ENCODE measurements around the gene TMEFF2.
"Not testable (repeated sequence)": the region's sequence is repeated elsewhere in the genome, so short reads cannot be mapped to it uniquely, and the experiment has no call there.

Gene TMEFF2

GRCh38 chr2:191927319-191927867 lies 267.3 kb downstream of the TMEFF2 start:
- Mint-ChIP-seq H3K27me3 (peaks cover 8 to 41% of the 10 kb centered on the region in 2 donors), H3K27ac (no peak overlapping the region), H3K4me3 (no peak overlapping the region), H3K36me3 (ENCODE audit: insufficient read depth) (no peaks in the 10 kb centered on the region), H3K9me3 (no peaks in the 10 kb centered on the region), H3K4me1 (ENCODE audit: low read depth in 2 of 2) (no peaks in the 10 kb centered on the region)
- no peak for DNase-seq
- no peak for ATAC-seq (replicated peaks)

GRCh38 chr2:191926671-191927070 lies 268.1 kb downstream of the TMEFF2 start:
- H3K27ac Mint-ChIP-seq = no peak overlapping the region
- peaks cover 8 to 43% of the 10 kb centered on the region in 2 donors for H3K27me3 Mint-ChIP-seq
- DNase-seq (no peak), ATAC-seq (replicated peaks) (no peak)
- no peaks in the 10 kb centered on the region for H3K36me3 Mint-ChIP-seq (ENCODE audit: insufficient read depth)
- H3K4me3 Mint-ChIP-seq = no peak overlapping the region
- no peaks in the 10 kb centered on the region for H3K9me3 Mint-ChIP-seq
- H3K4me1 Mint-ChIP-seq (ENCODE audit: low read depth in 2 of 2) = no peaks in the 10 kb centered on the region

DNA sequence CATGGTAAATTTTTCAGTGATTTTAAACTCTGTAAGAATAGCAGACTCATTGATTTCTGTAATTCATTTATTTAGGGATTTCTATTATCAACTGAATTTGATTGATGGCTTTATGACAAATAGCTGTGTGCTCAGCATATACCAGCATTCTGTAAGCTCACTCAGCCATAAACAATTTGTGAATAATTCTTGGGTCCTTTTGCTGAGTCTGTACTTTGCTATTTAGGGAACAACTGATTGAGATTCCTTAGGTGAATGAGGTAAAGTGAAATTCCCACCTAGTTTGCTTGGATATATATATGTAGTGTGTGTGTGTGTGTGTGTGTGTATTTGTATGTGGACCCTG lies 271.1 kb downstream of the TMEFF2 start:
- Mint-ChIP-seq H3K9me3 (no peaks in the 10 kb centered on the region), H3K4me3 (no peak overlapping the region), H3K4me1 (ENCODE audit: low read depth in 2 of 2) (no peaks in the 10 kb centered on the region), H3K36me3 (ENCODE audit: insufficient read depth) (no peaks in the 10 kb centered on the region), H3K27ac (no peak overlapping the region), H3K27me3 (peaks cover 8 to 29% of the 10 kb centered on the region in 2 donors)
- DNase-seq (no peak), ATAC-seq (replicated peaks) (no peak)

DNA sequence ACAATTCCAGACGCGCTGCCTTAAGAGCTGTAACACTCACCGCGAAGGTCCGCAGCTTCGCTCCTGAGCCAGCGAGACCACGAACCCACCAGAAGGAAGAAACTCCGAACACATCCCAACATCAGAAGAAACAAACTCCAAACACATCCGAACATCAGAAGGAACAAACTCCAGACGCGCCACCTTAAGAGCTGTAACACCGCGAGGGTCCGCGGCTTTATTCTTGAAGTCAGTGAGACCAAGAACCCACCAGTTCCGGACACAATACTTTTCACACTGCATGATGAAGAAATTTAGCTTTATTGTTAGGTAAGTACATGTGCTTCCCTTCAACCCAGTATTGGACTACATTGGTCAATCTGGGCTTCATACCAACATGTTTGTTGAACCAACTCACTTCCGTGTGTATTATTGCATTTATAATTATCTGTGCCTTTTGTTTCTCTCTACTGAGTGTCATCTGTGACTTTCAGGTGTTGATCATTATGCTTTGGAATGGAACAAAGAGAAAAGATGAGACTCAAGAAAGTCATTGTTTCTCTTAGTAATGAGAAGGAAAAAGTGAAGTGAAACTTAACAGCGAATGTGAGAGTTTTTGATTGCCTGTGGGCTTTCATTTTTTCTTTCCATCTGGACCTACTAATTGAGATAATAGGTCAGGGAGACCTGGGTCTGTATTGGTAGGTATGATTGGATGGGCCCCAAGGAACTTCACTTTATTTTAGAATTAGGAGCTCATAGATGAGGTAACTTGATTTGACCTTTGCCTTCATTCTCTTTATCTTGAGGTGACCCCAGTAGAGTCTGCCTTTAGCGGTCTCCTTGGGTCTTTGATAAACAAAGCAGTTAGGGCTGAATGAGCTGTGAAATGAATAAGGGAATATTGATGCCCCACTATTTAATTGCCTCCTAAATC lies 271.7 kb downstream of the TMEFF2 start:
- DNase-seq (no peak), ATAC-seq (replicated peaks) (no peak)
- no peak overlapping the region for H3K27ac Mint-ChIP-seq
- H3K4me1 Mint-ChIP-seq (ENCODE audit: low read depth in 2 of 2) = no peaks in the 10 kb centered on the region
- no peak overlapping the region for H3K4me3 Mint-ChIP-seq
- H3K27me3 Mint-ChIP-seq = peaks cover 10 to 29% of the 10 kb centered on the region in 2 donors
- H3K36me3 Mint-ChIP-seq (ENCODE audit: insufficient read depth) = no peaks in the 10 kb centered on the region
- no peaks in the 10 kb centered on the region for H3K9me3 Mint-ChIP-seq

GRCh38 chr2:191921650-191922049 lies 273.1 kb downstream of the TMEFF2 start:
- not testable (repeated sequence) for H3K27ac Mint-ChIP-seq; ATAC-seq (replicated peaks); H3K4me1 Mint-ChIP-seq (ENCODE audit: low read depth in 2 of 2); H3K36me3 Mint-ChIP-seq (ENCODE audit: insufficient read depth); H3K4me3 Mint-ChIP-seq; H3K9me3 Mint-ChIP-seq; DNase-seq
- H3K27me3 Mint-ChIP-seq = peaks cover 14 to 20% of the 10 kb centered on the region in 2 donors

- ATAC-seq (replicated peaks) (no peak), DNase-seq (no peak)
- H3K4me3 Mint-ChIP-seq = no peak overlapping the region
- no peaks in the 10 kb centered on the region for H3K36me3 Mint-ChIP-seq (ENCODE audit: insufficient read depth)
- no peaks in the 10 kb centered on the region for H3K4me1 Mint-ChIP-seq (ENCODE audit: low read depth in 2 of 2)
- no peaks in the 10 kb centered on the region for H3K9me3 Mint-ChIP-seq
- H3K27me3 Mint-ChIP-seq = peaks cover 16 to 19% of the 10 kb centered on the region in 2 donors
- H3K27ac Mint-ChIP-seq = no peak overlapping the region
Observed at GRCh38 chr2:191920502-191920901, 274.2 kb downstream of the TMEFF2 start.

- no peaks in the 10 kb centered on the region for H3K36me3 Mint-ChIP-seq (ENCODE audit: insufficient read depth)
Observed at GRCh38 chr2:191917967-191918651, 276.6 kb downstream of the TMEFF2 start.

DNA sequence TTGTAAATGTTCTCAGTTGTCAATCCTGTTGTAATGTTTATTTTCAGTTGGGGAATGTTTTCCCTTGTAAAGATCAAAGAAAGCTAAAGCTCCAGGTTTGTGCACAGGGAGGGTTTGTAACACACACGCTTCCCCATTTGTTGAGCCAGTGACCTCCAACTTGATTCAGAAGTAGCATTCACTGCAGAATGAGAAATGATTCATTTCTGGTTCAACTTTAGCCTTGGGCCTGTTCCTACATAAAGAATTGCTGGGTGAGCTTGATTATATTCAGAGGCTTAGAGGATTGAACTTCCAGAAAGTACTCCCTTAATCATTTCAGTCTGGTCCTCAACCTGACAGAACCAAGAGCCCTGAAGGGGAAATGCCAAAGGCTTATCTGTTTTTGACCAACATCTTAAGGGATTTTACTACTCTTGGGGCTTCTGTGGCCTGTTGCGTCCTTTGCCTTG lies 277.3 kb downstream of the TMEFF2 start:
- Mint-ChIP-seq H3K27ac (no peak overlapping the region), H3K4me3 (no peak overlapping the region), H3K36me3 (ENCODE audit: insufficient read depth) (no peaks in the 10 kb centered on the region), H3K4me1 (ENCODE audit: low read depth in 2 of 2) (no peaks in the 10 kb centered on the region), H3K27me3 (peaks cover 12 to 16% of the 10 kb centered on the region in 2 donors), H3K9me3 (no peaks in the 10 kb centered on the region)
- DNase-seq (no peak), ATAC-seq (replicated peaks) (no peak)

More at GRCh38 chr2:191917967-191918651, 276.6 kb downstream of the TMEFF2 start:
- ATAC-seq (replicated peaks) = no peak
- Mint-ChIP-seq H3K4me1 (ENCODE audit: low read depth in 2 of 2) (no peaks in the 10 kb centered on the region), H3K9me3 (no peaks in the 10 kb centered on the region), H3K4me3 (no peak overlapping the region), H3K27me3 (peaks cover 16 to 19% of the 10 kb centered on the region in 2 donors), H3K27ac (no peak overlapping the region)
- DNase-seq = no peak

GRCh38 chr2:191916826-191917225 lies 277.9 kb downstream of the TMEFF2 start:
- Mint-ChIP-seq H3K4me3 (no peak overlapping the region), H3K36me3 (ENCODE audit: insufficient read depth) (no peaks in the 10 kb centered on the region), H3K9me3 (no peaks in the 10 kb centered on the region), H3K27me3 (peaks cover 8 to 16% of the 10 kb centered on the region in 2 donors), H3K4me1 (ENCODE audit: low read depth in 2 of 2) (no peaks in the 10 kb centered on the region), H3K27ac (no peak overlapping the region)
- no peak for DNase-seq
- ATAC-seq (replicated peaks) = no peak

DNA sequence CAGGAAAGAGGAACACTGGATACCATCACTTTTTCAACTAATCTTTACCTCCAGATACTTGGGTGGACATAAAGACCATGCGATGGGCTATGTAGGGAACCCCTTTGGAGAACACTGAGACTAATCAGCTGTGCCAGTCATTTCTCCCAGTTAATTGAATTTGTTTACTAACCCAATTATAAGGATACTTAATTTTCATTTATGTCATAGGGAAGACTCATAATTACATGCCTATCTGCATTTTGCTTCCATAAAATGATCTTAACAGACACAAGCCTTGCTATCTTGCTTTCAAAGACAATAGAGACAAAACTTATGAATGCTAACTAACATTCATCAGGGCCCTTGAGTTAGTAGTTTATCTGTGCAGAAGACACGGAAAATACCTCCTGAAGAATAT lies 279.0 kb downstream of the TMEFF2 start:
- Mint-ChIP-seq H3K4me3 (no peak overlapping the region), H3K27me3 (peaks cover 6 to 16% of the 10 kb centered on the region in 2 donors), H3K4me1 (ENCODE audit: low read depth in 2 of 2) (no peaks in the 10 kb centered on the region), H3K36me3 (ENCODE audit: insufficient read depth) (no peaks in the 10 kb centered on the region), H3K9me3 (no peaks in the 10 kb centered on the region), H3K27ac (no peak overlapping the region)
- no peak for DNase-seq
- ATAC-seq (replicated peaks) = no peak

- no peak overlapping the region for H3K4me3 Mint-ChIP-seq
- H3K27me3 Mint-ChIP-seq = peaks cover 0 to 16% of the 10 kb centered on the region in 2 donors
- H3K36me3 Mint-ChIP-seq (ENCODE audit: insufficient read depth) = no peaks in the 10 kb centered on the region
- ATAC-seq (replicated peaks) = no peak
- no peak overlapping the region for H3K27ac Mint-ChIP-seq
- H3K4me1 Mint-ChIP-seq (ENCODE audit: low read depth in 2 of 2) = no peaks in the 10 kb centered on the region
- H3K9me3 Mint-ChIP-seq = no peaks in the 10 kb centered on the region
- DNase-seq = no peak
Observed at GRCh38 chr2:191913796-191914195, 280.9 kb downstream of the TMEFF2 start.

- no peak overlapping the region for H3K4me3 Mint-ChIP-seq
- no peaks in the 10 kb centered on the region for H3K4me1 Mint-ChIP-seq (ENCODE audit: low read depth in 2 of 2)
- H3K36me3 Mint-ChIP-seq (ENCODE audit: insufficient read depth) = no peaks in the 10 kb centered on the region
- H3K27me3 Mint-ChIP-seq = peaks cover 0 to 8% of the 10 kb centered on the region in 2 donors
- H3K9me3 Mint-ChIP-seq = no peaks in the 10 kb centered on the region
- DNase-seq (no peak), ATAC-seq (replicated peaks) (no peak)
- no peak overlapping the region for H3K27ac Mint-ChIP-seq
Observed at GRCh38 chr2:191912764-191913163, 282.0 kb downstream of the TMEFF2 start.

DNA sequence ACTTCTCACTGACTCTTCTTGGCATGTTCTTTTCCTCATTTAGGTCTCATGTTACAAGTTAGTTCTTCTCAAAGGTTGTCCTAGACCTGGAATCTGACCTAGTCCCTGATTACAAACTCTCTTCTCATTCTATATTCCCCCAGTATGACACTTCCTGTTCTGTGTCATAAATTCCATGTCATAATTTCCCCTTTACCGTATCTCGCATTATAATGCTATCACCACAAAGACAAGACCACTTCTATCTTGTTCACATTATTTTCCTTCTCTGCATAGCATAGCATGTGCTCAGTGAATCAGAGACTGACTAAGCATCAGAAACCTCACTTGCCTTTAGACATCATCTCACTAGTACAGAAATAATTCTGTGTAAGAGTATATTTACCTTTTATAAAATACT lies 284.2 kb downstream of the TMEFF2 start:
- no peak overlapping the region for H3K4me3 Mint-ChIP-seq
- ATAC-seq (replicated peaks) (no peak), DNase-seq (no peak)
- no peaks in the 10 kb centered on the region for H3K36me3 Mint-ChIP-seq (ENCODE audit: insufficient read depth)
- no peaks in the 10 kb centered on the region for H3K9me3 Mint-ChIP-seq
- H3K4me1 Mint-ChIP-seq (ENCODE audit: low read depth in 2 of 2) = no peaks in the 10 kb centered on the region
- H3K27me3 Mint-ChIP-seq = no peaks in the 10 kb centered on the region
- H3K27ac Mint-ChIP-seq = no peak overlapping the region

DNA sequence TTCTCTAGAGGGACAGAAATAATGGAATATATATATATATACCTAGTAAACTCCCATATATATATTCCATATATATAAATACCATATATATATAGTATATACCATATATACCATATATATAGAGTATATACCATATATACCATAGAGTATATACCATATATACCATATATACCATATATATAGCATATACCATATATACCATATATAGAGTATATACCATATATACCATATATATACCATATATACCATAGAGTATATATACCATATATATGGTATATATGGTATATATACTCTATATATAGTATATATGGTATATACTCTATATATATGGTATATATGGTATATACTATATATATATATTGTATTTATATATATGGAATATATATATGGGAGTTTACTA lies 285.9 kb downstream of the TMEFF2 start:
- Mint-ChIP-seq H3K4me3 (no peak overlapping the region), H3K27me3 (no peaks in the 10 kb centered on the region), H3K9me3 (no peaks in the 10 kb centered on the region), H3K27ac (no peak overlapping the region), H3K36me3 (ENCODE audit: insufficient read depth) (no peaks in the 10 kb centered on the region), H3K4me1 (ENCODE audit: low read depth in 2 of 2) (no peaks in the 10 kb centered on the region)
- DNase-seq (no peak), ATAC-seq (replicated peaks) (no peak)

Data from effector memory CD8-positive, alpha-beta T cell (primary cell).